Hematopoietic multipotent progenitor cell treated with erythropoietin and hydrocortisone succinate and interleukin-3 and kit ligand, for 15 days (in vitro differentiated cells): ENCODE measurements around the gene RNF212.
A peak's percentile ranks its signal among the peaks of the same experiment; 100 is the strongest.

Experiments used
- DNase-seq: peaks from one replicate; pipeline ENCODE4 v3.0.0-alpha.2; 2015; ENCODE audit warnings: low spot score

Gene RNF212

GRCh38 chr4:1090465-1091440, 22.6 kb downstream of the RNF212 start:
- DNase-seq = no peak

DNA sequence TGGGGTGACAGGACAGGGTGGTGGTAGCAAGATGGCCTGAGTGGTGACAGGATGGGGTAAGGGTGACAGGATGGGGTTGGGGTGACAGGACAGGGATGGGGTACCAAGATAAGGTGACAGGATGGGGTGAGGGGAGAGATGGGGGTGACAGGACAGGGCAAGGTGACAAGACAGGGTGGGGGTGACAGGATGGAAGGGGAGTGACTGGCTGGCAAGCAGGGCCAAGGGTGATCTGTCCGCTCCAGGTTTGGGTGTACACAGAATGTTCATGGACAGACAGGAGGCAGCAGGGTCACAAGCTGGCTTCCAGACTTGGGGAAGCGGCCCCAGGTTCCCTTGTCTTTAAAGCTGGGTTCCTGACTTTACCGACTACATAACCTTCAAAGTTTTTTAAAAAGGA, 23.3 kb downstream of the RNF212 start:
- no peak for DNase-seq

- no peak for DNase-seq
Measured at GRCh38 chr4:1087371-1087770, 26.0 kb downstream of the RNF212 start.

DNA sequence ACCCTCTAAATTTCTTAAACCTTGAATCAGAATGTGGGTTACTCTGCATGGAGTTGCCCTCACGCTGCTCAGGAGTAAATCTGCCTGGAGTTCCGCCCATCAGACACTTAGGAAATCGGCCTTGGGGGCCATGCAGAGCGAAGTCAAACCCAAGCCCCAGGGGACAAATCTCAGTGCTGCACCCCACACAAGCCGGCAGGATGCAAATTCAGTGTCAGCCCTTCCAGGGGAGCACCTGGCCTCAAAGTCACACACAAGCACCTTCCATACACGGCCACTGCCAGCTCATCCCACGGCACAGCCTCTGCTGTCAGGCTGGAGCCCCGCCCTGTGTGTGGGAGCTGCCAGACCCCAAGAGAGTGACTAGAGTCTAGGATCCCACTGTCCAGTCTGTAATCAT, 27.4 kb downstream of the RNF212 start:
- DNase-seq = no peak

GRCh38 chr4:1085404-1085799, 28.0 kb downstream of the RNF212 start:
- DNase-seq = no peak

- no peak for DNase-seq
Measured at GRCh38 chr4:1084796-1085403, 28.5 kb downstream of the RNF212 start.

DNA sequence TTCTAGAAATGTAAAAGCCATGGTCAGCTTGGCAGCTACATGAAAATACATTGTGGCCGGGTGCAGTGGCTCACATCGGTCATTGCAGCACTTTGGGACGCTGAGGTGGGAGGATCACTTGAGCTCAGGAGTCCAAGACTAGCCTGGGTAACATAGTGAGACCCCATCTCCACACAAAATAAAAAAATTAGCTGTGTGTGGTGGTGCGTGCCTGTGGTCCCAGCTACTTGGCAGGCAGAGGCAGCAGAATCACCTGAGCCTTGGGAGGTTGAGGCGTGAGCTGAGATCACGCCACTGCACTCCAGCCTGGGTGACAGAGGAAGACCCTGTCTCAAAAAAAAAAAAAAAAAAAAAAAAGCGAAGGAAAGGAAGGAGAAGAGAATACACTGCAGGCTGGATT, 29.0 kb downstream of the RNF212 start:
- DNase-seq = no peak

GRCh38 chr4:1082215-1083182, 30.9 kb downstream of the RNF212 start:
- peak; percentile 97 for DNase-seq

- peak; percentile 48 for DNase-seq
Measured at GRCh38 chr4:1081689-1082040, 31.7 kb downstream of the RNF212 start.

- peak; percentile 61 for DNase-seq
Measured at GRCh38 chr4:1080961-1081688, 32.2 kb downstream of the RNF212 start.

DNA sequence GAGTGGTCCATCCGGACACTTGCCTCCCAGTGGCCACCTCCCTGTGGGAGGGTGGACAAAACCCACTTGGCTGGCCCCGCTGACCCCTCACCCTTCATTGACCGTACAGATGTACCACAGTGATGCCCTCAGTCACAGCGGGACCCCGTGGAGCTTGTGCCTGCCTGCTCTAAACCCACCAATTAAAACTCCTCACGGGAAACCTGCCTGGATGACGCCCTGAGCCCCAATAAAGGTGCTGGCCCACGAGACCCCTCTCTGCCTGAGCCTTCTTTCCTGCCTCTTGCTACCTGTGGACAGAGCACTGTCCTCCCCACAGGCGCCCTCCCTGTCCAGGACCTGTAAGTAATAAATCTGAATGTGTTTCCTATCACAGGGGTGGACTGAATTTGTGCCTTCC, 32.9 kb downstream of the RNF212 start:
- no peak for DNase-seq

GRCh38 chr4:1079711-1080265, 33.6 kb downstream of the RNF212 start:
- no peak for DNase-seq

DNA sequence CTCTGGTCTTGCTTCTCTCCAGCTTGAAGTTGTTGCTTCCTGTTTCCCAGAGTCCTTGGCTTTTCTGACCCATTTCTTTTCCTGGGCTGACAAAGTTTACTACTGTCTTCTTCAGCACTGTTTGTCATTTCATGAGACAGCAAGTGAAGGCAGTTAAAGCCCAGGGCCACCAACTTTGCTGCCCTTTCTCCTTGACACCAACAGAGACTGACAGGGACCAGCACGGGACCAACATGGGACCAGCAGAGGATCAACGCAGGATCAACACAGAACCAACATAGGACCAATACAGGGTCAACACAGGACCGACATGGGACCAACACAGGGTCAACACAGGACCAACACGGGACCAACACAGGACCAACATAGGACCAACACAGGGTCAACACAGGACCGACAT, 34.9 kb downstream of the RNF212 start:
- DNase-seq = no peak

GRCh38 chr4:1077711-1078477, 35.5 kb downstream of the RNF212 start:
- DNase-seq = no peak

- DNase-seq = no peak
Measured at GRCh38 chr4:1075809-1076699, 37.3 kb downstream of the RNF212 start.

GRCh38 chr4:1075225-1075624, 38.1 kb downstream of the RNF212 start:
- DNase-seq = no peak

DNA sequence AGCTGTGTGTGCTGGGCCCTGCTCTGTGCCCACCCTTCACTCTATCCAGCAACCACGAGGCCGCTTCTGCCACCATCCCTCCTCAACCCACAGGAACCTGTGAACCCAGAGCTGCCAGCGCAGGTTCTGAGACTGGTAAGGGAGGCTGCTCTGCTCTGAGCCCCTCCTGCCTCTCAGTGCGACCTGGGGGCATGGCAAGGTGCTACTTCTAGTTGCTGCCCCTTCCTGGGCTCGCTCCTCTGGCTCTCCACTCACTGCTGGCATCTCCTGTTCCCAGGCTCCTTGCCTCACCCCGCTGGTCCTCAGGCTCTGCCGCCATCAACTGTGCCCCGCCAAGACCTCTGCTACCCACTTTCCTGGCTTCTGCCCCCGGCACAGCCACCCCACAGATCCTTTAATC, 39.3 kb downstream of the RNF212 start:
- DNase-seq = no peak

- peak; percentile 69 for DNase-seq
Measured at GRCh38 chr4:1072830-1073446, 40.4 kb downstream of the RNF212 start.

DNA sequence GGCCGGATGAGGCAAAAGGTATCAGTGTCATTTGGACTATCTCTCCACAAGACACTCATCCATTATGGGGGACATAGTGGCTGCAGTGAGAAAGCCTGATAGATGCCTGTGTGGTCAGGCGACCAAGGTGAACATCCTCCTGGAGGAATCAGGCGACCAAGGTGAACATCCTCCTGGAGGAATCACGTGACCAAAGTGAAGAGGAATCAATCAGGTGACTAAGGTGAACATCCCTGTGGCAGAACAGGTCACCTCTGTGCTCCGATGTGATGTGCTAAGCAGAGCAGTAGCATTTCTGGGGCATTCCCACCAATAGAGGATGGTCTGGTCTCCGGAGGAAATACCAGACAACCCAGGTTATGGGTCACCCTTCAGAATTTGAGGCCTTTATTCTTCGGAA, 44.0 kb downstream of the RNF212 start:
- DNase-seq = no peak
